Spleen (tissue), 7 donors: ENCODE results near the gene NHEJ1.

Experiments used
- POLR2A ChIP-seq, 3 donors: fragments of 450-650 bp; IDR thresholded peaks; one replicate each; pipeline ENCODE4 v1.5.1; 2017; ENCODE audit warnings: antibody characterized with exemption in 3 of 3, mild to moderate bottlenecking in 1 of 3
- POLR2AphosphoS5 ChIP-seq, 3 donors: sonication (generic); formaldehyde crosslinking; IDR thresholded peaks; one replicate each; pipeline ENCODE4 v1.5.1; 2017; ENCODE audit warnings: antibody characterized with exemption in 3 of 3
- TF ChIP-seq, protein P1 (sequence below), 11 experiments: fragments of 200-600 bp in 7 of 11; fragments of 450-650 bp in 4 of 11; sonication (generic) in 4 of 11; IDR thresholded peaks in 8 of 11; conservative IDR thresholded peaks in 3 of 11; 1 replicate in 7 of 11; 2 replicates in 4 of 11; pipeline versions ENCODE4 v1.4.0 to v1.8.0; 2016 to 2021; ENCODE audit warnings: antibody characterized with exemption in 11 of 11, inconsistent platforms in 4 of 11, mild to moderate bottlenecking in 1 of 11
- donor health status: DM: no; HTN: no; CAD: no; lungs with moderate emphysema.
- donor health status: DM: no; HTN: no; CAD: no.
- donor health status: DM: no; HTN: no; CAD: no.

DNA sequence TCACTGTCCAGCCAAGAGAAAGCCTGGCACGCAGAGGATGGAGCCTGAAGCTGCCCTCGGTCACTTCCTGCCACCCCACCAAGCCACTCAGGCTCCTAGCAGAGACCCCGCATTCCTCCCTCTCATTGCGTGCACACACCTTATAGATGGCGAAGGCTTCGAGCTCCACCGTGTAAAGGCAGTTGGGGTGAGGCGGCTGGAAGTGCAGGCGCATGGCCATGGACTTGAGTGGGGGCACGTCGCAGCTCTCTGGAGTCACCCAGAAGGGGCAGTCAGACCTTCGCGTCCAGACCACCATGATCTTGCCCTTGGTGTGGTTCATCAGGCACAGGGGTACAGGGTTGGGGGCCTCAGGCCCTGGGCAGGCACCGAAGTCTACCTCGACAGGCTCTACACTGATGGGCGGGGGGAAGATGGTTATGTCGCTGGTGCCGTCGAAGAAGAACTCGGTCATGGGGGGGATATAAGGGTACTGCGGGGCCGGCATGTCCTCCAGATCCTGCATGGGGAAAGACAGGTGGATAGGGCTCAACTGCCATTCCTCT lies 133.0 kb downstream of the NHEJ1 start:
- TF ChIP-seq, protein P1, sequence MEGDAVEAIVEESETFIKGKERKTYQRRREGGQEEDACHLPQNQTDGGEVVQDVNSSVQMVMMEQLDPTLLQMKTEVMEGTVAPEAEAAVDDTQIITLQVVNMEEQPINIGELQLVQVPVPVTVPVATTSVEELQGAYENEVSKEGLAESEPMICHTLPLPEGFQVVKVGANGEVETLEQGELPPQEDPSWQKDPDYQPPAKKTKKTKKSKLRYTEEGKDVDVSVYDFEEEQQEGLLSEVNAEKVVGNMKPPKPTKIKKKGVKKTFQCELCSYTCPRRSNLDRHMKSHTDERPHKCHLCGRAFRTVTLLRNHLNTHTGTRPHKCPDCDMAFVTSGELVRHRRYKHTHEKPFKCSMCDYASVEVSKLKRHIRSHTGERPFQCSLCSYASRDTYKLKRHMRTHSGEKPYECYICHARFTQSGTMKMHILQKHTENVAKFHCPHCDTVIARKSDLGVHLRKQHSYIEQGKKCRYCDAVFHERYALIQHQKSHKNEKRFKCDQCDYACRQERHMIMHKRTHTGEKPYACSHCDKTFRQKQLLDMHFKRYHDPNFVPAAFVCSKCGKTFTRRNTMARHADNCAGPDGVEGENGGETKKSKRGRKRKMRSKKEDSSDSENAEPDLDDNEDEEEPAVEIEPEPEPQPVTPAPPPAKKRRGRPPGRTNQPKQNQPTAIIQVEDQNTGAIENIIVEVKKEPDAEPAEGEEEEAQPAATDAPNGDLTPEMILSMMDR (IDR thresholded peaks at IDR 0.05 in 8 of 11, conservative IDR thresholded peaks at IDR 0.05 in 3 of 11): no peak
- TF ChIP-seq POLR2A (IDR thresholded peaks at IDR 0.05) (no peak), POLR2AphosphoS5 (IDR thresholded peaks at IDR 0.05) (no peak)
